HG03097 (cell line): ENCODE measurements around the gene PKMYT1.
"Not testable (repeated sequence)": the region's sequence is repeated elsewhere in the genome, so short reads cannot be mapped to it uniquely, and the experiment has no call there.

ENCODE experiments used
- ATAC-seq: cut with Tn5 transposase; IDR thresholded peaks from one replicate; pipeline ENCODE4 v1.9.1; 2021; ENCODE audit not compliant: unreplicated experiment, low FRiP score

Gene PKMYT1

DNA sequence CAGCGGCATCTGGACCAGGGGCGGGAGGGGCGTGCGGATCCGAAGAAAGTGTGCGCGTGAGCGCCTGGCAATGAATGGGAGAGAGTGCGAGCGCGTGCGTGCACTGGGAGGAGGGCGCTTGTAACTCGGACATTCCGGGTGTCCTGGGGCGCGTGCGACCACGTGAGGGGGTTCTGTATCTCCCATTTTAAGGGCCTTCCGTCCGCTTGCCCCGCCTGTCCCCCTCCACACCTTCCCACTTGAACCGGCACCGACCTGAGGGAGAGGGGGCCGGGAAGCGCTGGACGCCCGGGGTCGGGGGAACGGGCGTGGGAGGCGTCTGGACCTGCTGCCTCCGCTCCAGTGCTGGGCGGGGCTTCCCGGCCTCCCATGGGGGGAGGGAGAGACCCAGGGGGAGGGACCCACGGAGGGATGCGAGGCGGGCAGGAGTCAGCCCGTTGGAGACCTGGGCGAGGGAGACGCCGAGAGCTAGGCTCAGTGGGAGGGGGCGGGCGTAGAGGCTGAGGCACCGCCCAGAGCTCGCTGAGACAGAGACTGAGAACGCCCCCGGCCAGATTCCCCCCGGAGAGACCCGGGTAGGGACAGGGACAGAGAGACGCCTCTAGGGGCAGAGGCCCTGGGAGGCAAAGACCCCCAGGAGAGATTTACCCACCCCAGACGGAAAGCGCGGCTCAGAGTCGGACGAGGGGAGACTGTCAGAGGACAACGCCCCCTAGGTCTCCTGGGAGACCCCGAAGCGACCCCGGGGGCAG lies 16.3 kb downstream of the PKMYT1 start, which contains the start of gene KREMEN2:
Gene KREMEN2, plus strand, starts transcription at position 553 of the 752 bp plus-strand sequence. CDS start 246 bp downstream, outside the sequence.
- no peak for ATAC-seq

DNA sequence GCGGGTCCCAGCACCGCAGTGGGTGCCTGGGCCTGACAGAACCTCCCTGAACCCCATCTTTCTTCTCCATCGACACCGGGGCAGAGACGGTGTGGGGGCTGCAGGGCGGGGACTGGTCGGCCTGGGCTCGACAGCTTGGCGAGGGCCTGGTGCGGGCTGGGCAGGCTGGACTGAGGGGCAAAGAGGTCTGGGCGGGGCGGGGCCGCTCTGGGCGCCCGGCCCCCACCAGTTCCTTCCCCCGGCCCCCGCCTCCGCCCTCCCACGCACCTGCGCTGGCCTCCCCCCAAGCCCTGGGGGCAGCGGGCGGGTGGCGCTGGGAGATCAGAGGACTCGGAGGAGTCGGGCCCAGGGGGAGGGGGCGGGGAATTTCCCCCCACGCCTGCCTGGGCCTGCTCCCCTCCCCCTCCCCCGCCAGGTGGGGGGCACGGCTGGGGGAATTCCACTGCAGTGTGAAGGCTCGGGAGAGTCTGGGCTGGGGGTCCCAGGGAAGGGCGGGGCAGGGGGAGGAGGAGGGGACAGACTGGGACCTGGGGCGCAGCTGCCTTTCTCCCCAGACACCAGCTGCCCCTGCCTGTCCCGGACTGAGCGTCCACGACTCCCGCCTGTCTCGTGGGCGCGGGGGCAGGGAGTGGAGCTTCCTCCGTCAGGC lies 17.0 kb downstream of the PKMYT1 start:
- no peak for ATAC-seq

DNA sequence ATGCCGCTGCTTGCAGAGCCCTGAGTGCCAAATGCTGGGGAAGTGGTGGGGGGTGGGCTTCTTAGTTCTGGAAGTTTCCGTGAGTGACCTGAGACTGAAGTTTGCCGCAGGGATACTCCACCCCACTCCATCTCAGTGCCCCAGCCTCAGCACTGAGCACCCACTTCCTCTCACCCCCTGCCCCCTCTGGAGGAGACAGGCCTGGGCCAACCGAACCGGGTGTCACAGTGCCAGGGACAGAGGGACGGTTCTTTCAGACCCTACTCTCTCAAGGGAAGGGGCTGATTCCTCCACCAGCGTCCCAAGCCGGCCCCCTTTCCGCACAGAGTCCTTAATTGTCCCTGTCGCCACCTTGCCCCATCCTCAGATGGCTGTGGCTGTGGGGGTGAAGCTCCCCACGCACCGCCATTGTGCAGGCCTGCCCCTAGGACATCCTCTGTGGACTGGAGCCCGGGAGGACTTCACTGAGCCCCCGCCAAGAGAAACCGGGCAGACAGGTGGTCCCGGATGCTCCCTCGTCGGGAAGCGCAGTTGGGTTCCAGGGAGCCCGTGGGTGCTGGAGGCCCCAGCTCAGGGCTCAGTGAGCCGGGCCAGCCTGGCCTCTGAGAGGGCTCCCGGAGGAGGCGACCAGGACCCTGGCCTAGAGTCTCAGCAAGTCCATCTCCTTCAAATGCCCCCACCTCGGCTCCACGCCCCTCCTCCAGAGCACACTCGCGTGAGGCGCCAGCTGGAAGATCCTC lies 17.7 kb downstream of the PKMYT1 start:
- no peak for ATAC-seq

DNA sequence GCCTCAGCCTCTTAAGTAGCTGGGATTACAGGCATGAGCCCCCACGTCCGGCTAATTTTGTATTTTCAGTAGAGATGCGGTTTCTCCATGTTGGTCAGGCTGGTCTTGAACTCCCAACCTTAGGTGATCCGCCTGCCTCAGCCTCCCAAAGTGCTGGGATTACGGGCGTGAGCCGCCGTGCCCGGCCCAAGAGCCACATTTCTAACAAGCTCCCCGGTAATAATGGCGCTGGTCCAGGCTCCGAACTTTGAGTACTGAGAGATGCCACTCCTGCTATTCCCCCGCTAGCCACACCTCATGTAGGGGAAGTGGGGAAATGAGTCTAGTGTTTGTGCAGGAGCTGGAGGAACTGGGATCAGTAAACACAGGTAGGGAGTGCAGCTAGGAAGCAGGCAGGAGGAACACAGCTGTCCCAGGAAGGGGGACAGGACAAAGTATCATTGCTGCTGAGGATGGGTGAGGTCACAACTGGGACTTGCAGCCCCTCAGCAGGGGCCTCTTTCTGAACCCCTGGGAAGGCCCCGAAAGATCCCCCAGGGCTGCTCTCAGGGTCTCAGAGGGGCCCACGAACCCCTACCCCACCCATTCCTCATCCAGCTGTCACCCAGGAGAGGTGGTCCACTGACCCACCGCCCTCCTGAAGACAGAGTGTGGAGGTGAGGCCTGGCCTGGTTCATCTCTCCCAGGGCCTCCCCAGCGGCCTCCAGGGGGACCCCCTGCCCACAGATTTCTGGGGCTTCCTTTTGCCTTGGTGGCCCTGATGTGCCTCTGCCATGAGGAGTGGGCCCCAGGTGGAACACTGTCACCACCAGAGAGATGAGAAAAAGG lies 19.8 kb downstream of the PKMYT1 start:
- ATAC-seq, result no peak

DNA sequence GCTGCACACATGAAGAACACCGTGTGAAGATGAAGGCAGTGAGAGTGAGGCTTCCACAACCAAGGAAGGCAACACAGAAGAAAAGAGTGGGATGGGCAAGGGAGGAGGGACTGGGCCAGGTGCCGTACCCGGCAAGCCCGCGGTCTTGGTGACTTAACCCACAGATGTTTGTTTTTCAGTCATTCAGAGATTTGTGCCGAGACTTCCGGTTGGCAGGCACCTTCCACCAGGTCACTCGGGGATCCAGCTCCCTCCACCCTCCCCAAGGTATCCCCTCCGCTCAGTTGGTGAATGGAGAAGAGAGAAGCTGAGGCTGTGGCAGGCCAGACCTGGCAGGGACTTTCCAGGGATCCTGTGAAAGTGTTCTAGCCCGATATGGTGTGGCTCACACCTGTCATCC lies 21.0 kb downstream of the PKMYT1 start:
- ATAC-seq, result no peak

DNA sequence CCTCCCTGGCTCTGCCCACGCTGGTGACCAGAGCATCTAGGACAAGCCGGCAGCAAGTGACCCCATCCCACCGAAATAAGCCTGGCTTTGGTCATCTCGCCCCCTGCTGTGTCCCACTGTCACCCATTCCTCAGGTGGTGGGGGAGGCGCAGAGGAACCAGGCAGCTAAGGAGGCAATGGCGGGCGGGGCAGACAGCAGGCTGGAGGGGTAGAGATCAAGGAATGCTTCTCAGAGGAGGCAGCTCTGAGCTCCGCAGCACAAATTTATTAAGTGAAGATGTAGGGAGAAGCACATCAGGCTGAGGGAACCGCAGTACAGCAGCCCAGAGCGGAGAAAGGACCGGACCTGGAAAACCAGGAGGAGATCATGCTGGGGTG lies 23.7 kb downstream of the PKMYT1 start:
- no peak for ATAC-seq

DNA sequence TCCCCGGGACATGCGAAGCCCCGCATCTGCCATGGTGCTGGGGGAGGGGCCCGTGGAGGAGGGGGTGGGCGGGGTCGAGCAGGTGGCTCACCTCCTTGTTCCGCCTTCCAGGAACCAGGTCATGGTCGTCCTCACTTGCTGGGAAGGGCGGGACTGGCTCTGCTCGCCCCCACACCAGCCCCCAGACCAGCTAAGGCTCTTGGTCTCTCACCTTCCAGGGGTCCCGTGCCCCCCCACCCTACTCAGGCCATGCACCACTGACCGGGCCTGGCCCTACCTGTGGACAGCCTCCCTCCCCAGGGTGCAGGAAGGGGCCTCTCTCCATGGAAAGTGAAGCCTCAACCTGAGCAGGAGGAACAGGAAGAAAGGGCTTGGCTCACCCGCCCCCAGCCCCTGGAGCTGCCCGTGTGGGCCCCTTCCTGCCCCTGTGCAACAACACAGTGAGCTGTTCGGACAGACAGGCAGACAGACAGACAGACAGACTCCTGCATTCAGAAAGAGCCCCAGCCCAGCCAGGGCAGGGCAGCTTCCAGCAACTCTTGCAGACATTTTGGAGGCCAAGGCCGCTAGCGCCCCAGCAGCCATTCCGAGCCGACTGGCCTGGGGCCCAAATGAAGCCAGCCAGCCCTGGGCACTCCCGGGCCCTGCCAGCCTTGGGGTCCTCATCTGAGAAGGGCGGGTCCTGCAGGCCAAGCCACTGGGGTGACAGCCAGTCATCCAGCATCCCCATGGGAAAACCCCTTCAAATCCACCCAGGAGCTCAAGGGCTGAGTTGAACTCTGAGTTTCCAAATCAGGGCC lies 24.3 kb downstream of the PKMYT1 start:
- no peak for ATAC-seq

DNA sequence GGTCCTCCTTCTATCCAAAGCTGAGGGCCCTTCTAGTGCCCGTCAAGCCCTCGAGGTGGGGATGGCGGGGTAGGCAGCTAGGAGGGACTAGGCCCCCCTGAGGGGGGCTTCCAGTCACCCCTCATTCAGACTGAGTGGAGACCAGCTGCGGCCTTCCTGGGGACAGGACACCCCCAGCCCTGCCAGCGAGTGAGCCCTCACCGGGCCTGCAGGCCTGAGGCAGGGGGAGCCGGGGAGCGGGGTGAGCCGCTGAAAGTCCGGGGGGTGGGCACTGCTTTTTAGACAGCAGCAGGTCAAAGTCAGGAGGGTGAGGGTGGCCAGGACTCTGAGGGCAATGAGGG lies 24.8 kb downstream of the PKMYT1 start:
- no peak for ATAC-seq

DNA sequence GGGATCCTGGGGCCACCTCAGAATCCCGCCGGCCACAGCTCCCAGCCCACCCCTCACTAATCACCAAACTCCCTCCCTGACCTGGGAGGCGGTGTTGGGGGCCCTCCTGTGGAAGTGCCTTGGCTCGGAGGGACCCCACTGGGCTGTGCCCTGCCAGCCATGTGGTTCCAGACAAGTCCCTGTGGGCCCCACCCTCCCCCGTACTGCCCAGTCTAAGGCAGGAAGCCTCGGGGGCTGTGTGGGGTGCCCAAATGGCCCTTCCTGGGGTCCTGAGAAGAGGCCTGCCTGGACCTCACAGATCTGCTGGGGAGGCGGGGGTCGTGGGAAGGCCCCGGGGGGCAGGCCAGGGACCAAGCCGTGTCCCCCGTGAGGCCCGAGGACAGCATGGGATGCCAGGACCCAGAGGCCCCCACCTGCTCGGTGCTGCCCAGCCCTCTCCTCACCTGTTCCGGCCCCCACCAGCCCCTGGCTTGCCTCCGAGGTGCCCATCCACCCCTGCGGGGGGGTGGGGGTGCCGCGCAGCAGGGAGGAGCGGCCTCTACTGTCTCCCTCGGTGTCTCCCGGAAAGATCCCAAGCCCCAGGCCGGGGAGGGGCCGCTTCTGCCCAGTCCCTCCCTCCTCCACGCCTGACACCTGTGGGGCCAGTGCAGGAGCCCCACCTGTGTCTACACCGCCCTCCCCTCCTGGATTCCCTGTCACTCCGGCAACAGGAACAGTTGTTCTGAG lies 25.4 kb downstream of the PKMYT1 start:
- ATAC-seq, result no peak

DNA sequence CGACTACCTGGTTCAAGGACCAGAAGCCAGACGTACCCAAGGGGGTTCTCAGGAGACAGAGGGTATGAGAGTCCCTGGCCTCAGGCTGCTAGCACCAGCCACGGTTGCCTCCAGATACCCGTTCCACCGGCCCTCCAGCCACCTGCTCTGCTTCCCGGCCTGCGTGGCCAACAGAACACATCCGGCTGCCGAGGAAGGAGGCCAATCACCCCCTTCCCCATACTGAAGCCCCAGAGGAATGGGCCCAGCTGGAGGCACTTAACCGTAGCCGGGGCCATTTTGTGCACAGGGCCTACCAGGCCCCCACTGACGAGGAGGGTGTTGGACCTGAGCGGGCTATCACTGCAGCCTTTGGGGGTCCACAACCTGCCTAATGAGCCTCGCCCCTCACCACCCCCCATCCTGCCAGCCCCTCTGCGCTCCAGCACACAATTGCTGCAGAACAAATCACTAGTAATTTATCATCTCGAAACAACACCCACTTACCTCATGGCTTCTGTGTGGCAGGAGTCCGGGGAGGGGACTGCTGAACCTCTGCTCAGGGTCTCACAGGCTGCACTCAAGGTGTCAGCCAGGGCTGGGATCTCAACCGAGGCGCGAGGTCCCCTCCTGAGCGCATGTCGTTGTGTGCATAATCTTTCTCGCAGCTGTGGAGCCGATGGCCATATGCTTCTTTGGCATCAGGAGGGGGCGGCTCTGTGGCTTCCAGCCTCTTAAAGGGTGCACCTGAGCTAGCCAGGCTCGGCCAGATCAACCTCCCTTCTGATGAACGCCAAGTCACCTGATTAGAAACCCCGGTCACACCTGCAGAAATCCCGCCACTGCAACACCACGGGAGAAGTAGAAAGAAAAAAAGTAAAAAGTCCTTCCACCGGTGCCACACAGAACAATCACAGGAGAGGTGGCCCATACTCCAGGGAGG lies 26.3 kb downstream of the PKMYT1 start:
- no peak for ATAC-seq

DNA sequence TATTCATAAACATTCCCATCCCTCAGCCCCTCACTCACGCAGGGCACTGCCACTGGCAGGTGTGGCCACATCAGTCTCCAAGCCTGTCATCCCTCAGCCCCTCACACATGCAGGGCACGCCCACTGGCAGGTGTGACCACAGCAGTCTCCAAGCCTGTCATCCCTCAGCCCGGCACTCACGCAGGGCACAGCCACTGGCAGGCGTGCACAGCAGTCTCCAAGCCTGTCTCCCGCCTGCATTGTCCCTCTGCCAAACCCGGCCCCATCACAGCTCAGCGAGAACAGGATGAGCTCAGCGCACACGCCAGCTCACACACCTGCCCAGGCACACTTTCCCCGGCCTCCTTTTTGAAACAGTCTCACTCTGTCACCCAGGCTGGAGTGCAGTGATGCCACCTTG lies 27.6 kb downstream of the PKMYT1 start:
- no peak for ATAC-seq

DNA sequence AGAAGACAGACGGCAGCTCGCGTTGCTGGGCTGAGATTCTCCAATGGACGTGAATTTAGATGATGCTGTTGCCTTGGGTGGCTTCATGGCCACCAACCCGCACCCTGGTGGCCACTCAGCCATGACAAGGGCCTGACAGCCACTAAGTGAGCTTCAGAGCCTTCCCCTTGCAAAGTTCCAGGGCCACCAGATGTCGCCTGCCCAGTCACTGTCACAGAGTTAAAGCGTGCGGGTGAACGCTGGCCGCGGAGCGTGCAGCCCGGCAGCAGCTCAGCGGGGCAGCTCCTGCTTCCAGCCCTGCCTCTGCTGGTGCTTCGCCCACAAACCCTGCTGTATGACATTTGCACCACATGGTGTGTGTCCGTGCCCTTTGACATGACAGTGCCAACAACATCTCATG lies 29.5 kb downstream of the PKMYT1 start:
- no peak for ATAC-seq

DNA sequence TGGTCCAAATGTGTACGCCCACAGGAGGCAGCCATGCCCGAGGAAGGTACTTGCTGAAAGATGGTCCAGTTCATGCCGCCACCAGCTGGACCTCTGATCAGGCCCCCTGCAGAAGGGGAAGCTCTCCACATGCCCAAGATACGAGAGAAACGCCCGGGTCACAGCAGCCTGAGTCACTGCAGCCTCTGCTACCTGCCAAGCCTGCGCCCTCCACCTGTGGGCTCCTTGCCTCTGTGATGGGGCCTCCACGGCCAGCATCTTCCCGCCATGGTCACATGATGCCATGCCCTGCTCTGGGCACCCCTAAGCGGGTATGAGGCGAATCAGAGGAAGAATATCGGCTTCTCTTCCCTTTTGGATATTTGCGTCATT lies 29.9 kb downstream of the PKMYT1 start:
- ATAC-seq, result no peak

DNA sequence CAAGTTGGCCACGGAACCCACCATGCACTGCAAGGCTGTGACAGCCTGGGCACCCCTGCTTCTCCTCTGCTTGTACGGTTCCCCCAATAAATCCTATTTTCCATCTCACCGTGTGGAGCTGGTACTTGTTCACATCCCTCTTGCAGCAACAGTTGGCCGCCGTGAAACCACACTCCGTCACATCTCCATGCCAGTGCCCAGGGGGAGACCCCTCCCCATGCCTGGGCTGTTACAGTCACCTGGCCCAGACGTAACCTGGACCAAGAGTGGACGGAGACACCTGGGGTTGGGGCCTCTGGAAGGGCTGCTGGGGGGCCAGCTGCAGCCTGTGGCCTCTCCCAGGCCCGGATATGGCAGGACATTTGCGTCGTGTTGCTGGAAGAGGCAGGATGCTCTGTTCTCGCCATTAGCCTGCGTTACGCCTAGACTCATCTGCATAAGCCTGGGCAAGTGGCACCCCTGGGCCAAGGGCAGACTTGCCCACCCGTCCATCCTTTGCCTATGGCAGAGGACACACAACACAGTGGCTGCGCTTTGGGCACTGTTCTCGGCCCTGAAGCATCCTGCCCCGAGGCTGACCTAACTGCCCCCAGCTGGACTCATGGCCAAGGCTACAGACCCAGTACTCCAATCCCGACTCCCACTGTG lies 30.4 kb downstream of the PKMYT1 start:
- ATAC-seq, result no peak

DNA sequence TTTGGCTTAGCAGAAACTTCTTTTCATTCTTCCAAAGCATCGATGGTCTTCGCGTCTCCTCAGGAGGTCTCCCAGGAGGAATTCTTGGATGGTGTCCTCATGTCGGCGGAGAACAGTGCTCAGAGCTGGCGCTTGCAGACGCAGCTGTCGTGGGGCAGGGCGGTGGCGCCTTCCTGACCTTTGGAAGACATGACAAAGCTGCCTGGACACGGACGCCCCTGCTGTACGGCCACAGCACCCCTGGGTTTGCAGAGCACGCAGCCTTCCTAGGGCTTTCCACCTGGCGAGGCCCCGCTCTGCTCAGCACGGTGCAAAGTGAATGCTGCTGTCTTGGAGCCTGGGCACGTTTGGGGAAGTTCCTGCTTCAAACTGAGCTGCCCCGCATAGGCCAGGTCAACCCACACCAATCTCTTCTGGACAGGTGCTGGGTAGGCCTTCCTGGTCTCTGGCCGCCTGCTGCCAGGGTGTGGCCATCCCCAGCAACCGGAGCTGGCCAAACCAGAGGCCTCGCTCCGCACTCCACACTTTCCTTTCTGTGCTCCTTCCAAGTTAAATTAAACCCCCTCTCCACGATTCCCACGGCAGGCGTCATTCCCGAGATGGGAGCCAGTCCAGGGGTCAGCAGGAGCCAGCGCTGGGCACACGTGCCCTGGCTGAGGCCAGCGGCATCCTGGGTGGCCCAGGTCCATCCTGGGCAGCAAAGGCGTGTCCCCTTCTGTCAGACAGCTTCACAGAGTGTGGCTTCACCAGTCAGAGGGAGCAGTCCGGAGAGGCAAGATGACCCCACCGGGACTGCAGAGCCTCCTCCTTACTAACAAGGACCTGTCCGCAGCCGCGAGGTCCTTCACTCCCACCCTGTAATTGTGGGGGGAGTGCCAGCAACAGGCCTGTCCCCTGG lies 31.2 kb downstream of the PKMYT1 start:
- no peak for ATAC-seq

DNA sequence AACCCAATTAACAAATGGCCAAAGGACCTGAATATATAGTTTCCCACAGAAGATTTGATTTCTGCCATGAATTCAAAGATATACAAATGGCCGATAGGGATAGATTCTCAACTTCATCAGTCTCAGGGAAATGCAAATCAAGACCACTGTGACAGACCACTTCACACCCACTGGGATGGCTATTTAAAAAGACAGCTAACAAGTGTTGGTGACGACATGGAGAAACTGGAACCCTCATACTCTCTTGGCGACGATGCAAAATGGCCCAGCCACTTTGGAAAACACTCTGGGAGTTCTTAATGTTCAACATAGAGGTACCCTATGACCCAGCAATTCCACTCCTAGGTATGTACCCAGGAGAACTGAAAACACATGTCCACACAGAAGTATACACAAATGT lies 33.6 kb downstream of the PKMYT1 start:
- ATAC-seq, result no peak

DNA sequence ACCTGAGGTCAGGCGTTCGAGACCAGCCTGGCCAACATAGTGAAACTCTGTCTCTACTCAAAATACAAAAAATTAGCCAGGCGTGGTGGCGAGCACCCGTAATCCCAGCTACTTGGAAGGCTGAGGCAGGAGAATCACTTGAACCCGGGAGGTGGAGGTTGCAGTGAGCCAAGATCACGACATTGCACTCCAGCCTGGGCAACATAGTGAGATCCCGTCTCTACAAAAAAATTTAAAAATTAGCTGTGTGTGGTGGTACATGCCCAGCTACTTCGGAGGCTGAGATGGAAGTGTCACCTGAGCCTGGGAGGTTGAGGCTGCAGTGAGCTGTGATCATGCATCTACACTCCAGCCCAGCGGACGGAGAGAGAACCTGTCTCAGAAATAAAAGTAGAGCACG lies 36.5 kb downstream of the PKMYT1 start:
- not testable (repeated sequence) for ATAC-seq
